H9 (cell line): ENCODE results near the gene GNA12. TPM values are rescaled to one million over a fixed set of nuclear protein-coding genes. Genes with fewer than 3 reads are reported as not detected.

Experiments used
- DNase-seq: peaks from one replicate; pipeline ENCODE4 v3.0.0-alpha.2; 2017
- H2AFZ ChIP-seq: one replicate; pipeline ENCODE4 v1.6.1; 2013; ENCODE audit warnings: mild to moderate bottlenecking, low read length, control low read depth, moderate library complexity
- H2AK5ac ChIP-seq: 2 replicates; pipeline ENCODE4 v1.6.1; 2013; ENCODE audit warnings: low read length, control low read depth, mixed read lengths; ENCODE audit not compliant: insufficient read length
- H2BK120ac ChIP-seq: one replicate; pipeline ENCODE4 v1.6.1; 2013; ENCODE audit warnings: low read depth, mild to moderate bottlenecking, low read length, control low read depth, inconsistent platforms; ENCODE audit not compliant: poor library complexity, severe bottlenecking
- H2BK12ac ChIP-seq: 2 replicates; pipeline ENCODE4 v1.6.1; 2013; ENCODE audit warnings: low read length, control low read depth, mixed read lengths, low read depth; ENCODE audit not compliant: insufficient read length
- H2BK15ac ChIP-seq: 2 replicates; pipeline ENCODE4 v1.6.1; 2013; ENCODE audit warnings: low read depth, low read length, control low read depth
- H2BK20ac ChIP-seq: one replicate; pipeline ENCODE4 v1.6.1; 2013; ENCODE audit warnings: low read depth, mild to moderate bottlenecking, low read length, control low read depth, inconsistent platforms; ENCODE audit not compliant: poor library complexity, severe bottlenecking
- H2BK5ac ChIP-seq: 2 replicates; pipeline ENCODE4 v1.6.1; 2013; ENCODE audit warnings: low read length, control low read depth, mixed read lengths; ENCODE audit not compliant: insufficient read length
- H3K14ac ChIP-seq: 2 replicates; pipeline ENCODE4 v1.6.1; 2013; ENCODE audit warnings: low read length, control low read depth; ENCODE audit not compliant: insufficient read depth
- H3K18ac ChIP-seq: 2 replicates; pipeline ENCODE4 v1.6.1; 2013; ENCODE audit warnings: low read depth, mild to moderate bottlenecking, mixed read lengths, low read length, control low read depth; ENCODE audit not compliant: insufficient read length
- H3K23ac ChIP-seq: 2 replicates; pipeline ENCODE4 v1.6.1; 2013; ENCODE audit warnings: low read length, control low read depth, mixed read lengths, low read depth; ENCODE audit not compliant: insufficient read length
- H3K23me2 ChIP-seq: 2 replicates; pipeline ENCODE4 v1.6.1; 2013; ENCODE audit warnings: low read depth, mild to moderate bottlenecking, mixed read lengths, low read length, control low read depth; ENCODE audit not compliant: insufficient read length, poor library complexity, severe bottlenecking
- H3K27ac ChIP-seq: 2 replicates; pipeline ENCODE4 v1.5.1; 2013; ENCODE audit warnings: low read length, control low read depth, mixed read lengths, low read depth; ENCODE audit not compliant: insufficient read length
- H3K27me3 ChIP-seq: 2 replicates; pipeline ENCODE4 v1.6.1; 2013; ENCODE audit warnings: low read length, control low read depth, inconsistent platforms; ENCODE audit not compliant: insufficient read depth
- H3K4ac ChIP-seq: 2 replicates; pipeline ENCODE4 v1.6.1; 2013; ENCODE audit warnings: low read depth, mild to moderate bottlenecking, control low read depth, inconsistent platforms, low read length, moderate library complexity
- H3K4me1 ChIP-seq: 2 replicates; pipeline ENCODE4 v1.6.1; 2013; ENCODE audit warnings: low read length, control low read depth, inconsistent platforms; ENCODE audit not compliant: insufficient read depth
- H3K4me2 ChIP-seq: 2 replicates; pipeline ENCODE4 v1.6.1; 2013; ENCODE audit warnings: low read length, control low read depth, mixed read lengths; ENCODE audit not compliant: insufficient read length, insufficient read depth
- H3K56ac ChIP-seq: 2 replicates; pipeline ENCODE4 v1.6.1; 2013; ENCODE audit warnings: low read depth, mild to moderate bottlenecking, mixed read lengths, low read length, control low read depth; ENCODE audit not compliant: insufficient read length
- H3K79me1 ChIP-seq: 2 replicates; pipeline ENCODE4 v1.6.1; 2013; ENCODE audit warnings: low read depth, mild to moderate bottlenecking, moderate library complexity, low read length, control low read depth, inconsistent platforms; ENCODE audit not compliant: insufficient read depth, poor library complexity, severe bottlenecking
- H3K79me2 ChIP-seq: 2 replicates; pipeline ENCODE4 v1.6.1; 2013; ENCODE audit warnings: low read length, control low read depth, inconsistent platforms; ENCODE audit not compliant: insufficient read depth
- H3K9ac ChIP-seq: 2 replicates; pipeline ENCODE4 v1.6.1; 2013; ENCODE audit warnings: low read length, control low read depth, mixed read lengths; ENCODE audit not compliant: insufficient read length; ENCODE audit errors: extremely low read depth
- H3K9me3 ChIP-seq: one replicate; pipeline ENCODE4 v1.6.1; 2013; ENCODE audit warnings: low read depth, low read length, inconsistent platforms; ENCODE audit not compliant: control insufficient read depth
- H3T11ph ChIP-seq: one replicate; pipeline ENCODE4 v1.6.1; 2013; ENCODE audit warnings: mild to moderate bottlenecking, low read length, control low read depth, inconsistent platforms
- H4K20me1 ChIP-seq: one replicate; pipeline ENCODE4 v1.6.1; 2013; ENCODE audit not compliant: control insufficient read depth, insufficient read length, insufficient read depth
- H4K5ac ChIP-seq: 2 replicates; pipeline ENCODE4 v1.6.1; 2013; ENCODE audit warnings: low read depth, mild to moderate bottlenecking, mixed read lengths, low read length, control low read depth; ENCODE audit not compliant: insufficient read length
- H4K8ac ChIP-seq: replicated peaks from 2 replicates; pipeline ENCODE4 v1.6.1; 2013; ENCODE audit warnings: low read length, control low read depth, mixed read lengths, low read depth; ENCODE audit not compliant: insufficient read length
- H4K91ac ChIP-seq: 2 replicates; pipeline ENCODE4 v1.6.1; 2013; ENCODE audit warnings: low read depth, mild to moderate bottlenecking, moderate library complexity, mixed read lengths, low read length, control low read depth; ENCODE audit not compliant: insufficient read length
- H3K27ac Mint-ChIP-seq, 3 experiments: 2 replicates in 2 of 3; 3 replicates in 1 of 3; pipeline ENCODE4 v1.8.0; 2020 to 2021; ENCODE audit warnings: mixed read lengths in 3 of 3, mild to moderate bottlenecking in 1 of 3, moderate library complexity in 1 of 3
- H3K27me3 Mint-ChIP-seq: 2 replicates; pipeline ENCODE4 v1.8.0; 2021; ENCODE audit warnings: low read depth, mild to moderate bottlenecking, moderate library complexity, mixed read lengths
- H3K36me3 Mint-ChIP-seq, 3 experiments: 2 replicates in 2 of 3; 3 replicates in 1 of 3; pipeline ENCODE4 v1.8.0; 2020 to 2021; ENCODE audit warnings: low read depth in 3 of 3, mixed read lengths in 3 of 3; ENCODE audit not compliant: insufficient read depth in 1 of 3
- H3K4me1 Mint-ChIP-seq, 2 experiments: 2 replicates each; pipeline ENCODE4 v1.8.0; 2020; ENCODE audit warnings: mixed read lengths in 2 of 2
- H3K4me3 Mint-ChIP-seq, 2 experiments: 2 replicates in 1 of 2; 3 replicates in 1 of 2; pipeline ENCODE4 v1.8.0; 2020 to 2021; ENCODE audit warnings: mild to moderate bottlenecking in 2 of 2, mixed read lengths in 2 of 2, moderate library complexity in 1 of 2
- H3K9me3 Mint-ChIP-seq, 2 experiments: 2 replicates in 1 of 2; 3 replicates in 1 of 2; pipeline ENCODE4 v1.8.0; 2020; ENCODE audit warnings: mild to moderate bottlenecking in 2 of 2, mixed read lengths in 2 of 2, moderate library complexity in 1 of 2
- CTCF ChIP-seq: fragments of 200-600 bp; sonication (generic); conservative IDR thresholded peaks from 3 replicates; pipeline ENCODE4 v1.8.0; 2021; ENCODE audit warnings: antibody characterized with exemption, mild to moderate bottlenecking
- WGBS: extraction: QIAGEN DNeasy Blood & Tissue Kit; methylation state at CpG from one replicate; pipeline ENCODE4 v1.1.7; 2013; ENCODE audit warnings: missing lambda C conversion rate, low lambda C conversion rate, mixed read lengths; ENCODE audit not compliant: insufficient read length; ENCODE audit errors: extremely low coverage; 5-methylcytosine and 5-hydroxymethylcytosine counted together
- total RNA-seq: library from RNA; stranded (reverse); gene quantifications from 2 replicates; pipeline ENCODE4 v1.2.1, GENCODE V29; 2021

GNA12 gene
- total RNA-seq, 1 experiment from 2014 or later = 60.2 TPM

DNA sequence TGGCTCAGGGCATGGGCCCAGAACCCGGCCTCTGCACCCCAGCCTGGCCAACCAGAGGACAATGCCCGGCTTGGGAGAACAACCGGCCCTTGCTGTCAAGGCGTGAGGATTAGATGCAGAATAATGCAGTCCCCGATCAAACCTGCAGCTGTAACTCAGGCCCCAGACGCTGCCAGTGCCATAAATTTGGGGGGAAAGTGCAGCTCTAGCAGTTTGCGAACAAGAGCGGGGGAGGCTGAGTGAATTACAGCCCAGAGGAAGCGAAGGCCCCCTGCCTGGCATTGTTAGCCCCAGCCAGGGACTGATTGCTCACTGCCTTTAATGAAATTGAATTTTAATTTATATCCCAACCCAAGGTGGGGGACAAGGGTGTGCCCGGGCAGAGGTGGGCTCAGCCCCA is 38.0 kb upstream of the GNA12 start:
- Histone ChIP-seq H3K18ac (no peak overlapping the region), H2BK12ac (no peak overlapping the region), H2AK5ac (no peak overlapping the region), H4K8ac (no peak overlapping the region), H2BK5ac (no peak overlapping the region), H2BK15ac (no peak overlapping the region), H3K4me2 (no peak overlapping the region), H4K20me1 (no peaks in the 10 kb centered on the region), H3K9ac (no peak overlapping the region), H3K27me3 (no peaks in the 10 kb centered on the region), H3K56ac (no peak overlapping the region), H3K23ac (no peak overlapping the region), H2BK20ac (no peak overlapping the region), H3K79me2 (no peaks in the 10 kb centered on the region), H4K5ac (no peak overlapping the region), H3K79me1 (no peaks in the 10 kb centered on the region), H3K4me1 (peaks cover 5% of the 10 kb centered on the region; the same call in 1 of the 2 replicates), H3K27ac (no peak overlapping the region), H3K23me2 (no peaks in the 10 kb centered on the region), H3K4ac (no peak overlapping the region), H2BK120ac (no peak overlapping the region), H4K91ac (no peak overlapping the region), H3K14ac (peak overlapping the region; percentile 43; the same call in 1 of the 2 replicates), H3K9me3 (no peaks in the 10 kb centered on the region), H3T11ph (no peak overlapping the region), H2AFZ (no peak overlapping the region)
- Mint-ChIP-seq H3K27me3 (no peaks in the 10 kb centered on the region), H3K9me3 (peaks cover 0 to 5% of the 10 kb centered on the region in 2 experiments; a peak in 2 of 5 replicates), H3K4me1 (peaks cover 24 to 41% of the 10 kb centered on the region in 2 experiments), H3K36me3 (no peaks in the 10 kb centered on the region), H3K27ac (no peak overlapping the region), H3K4me3 (peak overlapping the region in 1 of 2 experiments; percentile 29; a peak in 1 of 5 replicates)
- no peak for TF ChIP-seq CTCF
- WGBS = no CpG with 5 or more reads among the region's 10 CpGs
- no peak for DNase-seq
